HepG2 (cell line): ENCODE measurements around the gene LAMTOR1. TPM values are rescaled to one million over a fixed set of nuclear protein-coding genes. Genes with fewer than 3 reads are reported as not detected.

Source experiments
- DMAP1 ChIP-seq: IDR thresholded peaks from 2 replicates; pipeline ENCODE4 v1.6.1; 2016
- ERF ChIP-seq: IDR thresholded peaks from 2 replicates; pipeline ENCODE4 v1.6.1; 2018; ENCODE audit warnings: missing biosample characterization, missing genetic modification reagents
- IKZF4 ChIP-seq: sonication (generic); formaldehyde crosslinking; IDR thresholded peaks from 2 replicates; pipeline ENCODE4 v1.5.1; 2020; ENCODE audit warnings: borderline replicate concordance, mild to moderate bottlenecking, low read depth, missing genetic modification reagents; ENCODE audit errors: not compliant biosample characterization
- IRF9 ChIP-seq: sonication (generic); formaldehyde crosslinking; IDR thresholded peaks from 2 replicates; pipeline ENCODE4 v1.8.0; 2022; ENCODE audit warnings: missing genetic modification reagents, mild to moderate bottlenecking, borderline replicate concordance
- KDM3A ChIP-seq: IDR thresholded peaks from 2 replicates; pipeline ENCODE4 v1.6.1; 2018; ENCODE audit warnings: low read depth, missing compliant biosample characterization
- LCORL ChIP-seq, 2 experiments: fragments of 450-650 bp in 1 of 2; sonication (generic) in 1 of 2; formaldehyde crosslinking in 1 of 2; IDR thresholded peaks; 2 replicates each; pipeline versions ENCODE4 v1.5.0 to v1.6.1; 2017 to 2020; ENCODE audit warnings: antibody characterized with exemption in 1 of 2, missing genetic modification reagents in 1 of 2
- PTBP1 ChIP-seq: fragments of 200-400 bp; formaldehyde crosslinking; IDR thresholded peaks from 2 replicates; pipeline ENCODE4 v1.6.1; 2018; ENCODE audit warnings: low read length, low read depth; ENCODE audit not compliant: poor library complexity, severe bottlenecking
- SATB2 ChIP-seq: sonication (generic); formaldehyde crosslinking; IDR thresholded peaks from 2 replicates; pipeline ENCODE4 v1.5.0; 2020; ENCODE audit warnings: missing genetic modification reagents
- SCMH1 ChIP-seq: sonication (generic); formaldehyde crosslinking; IDR thresholded peaks from 2 replicates; pipeline ENCODE4 v1.9.0; 2021; ENCODE audit warnings: missing genetic modification reagents, mild to moderate bottlenecking, borderline replicate concordance
- SIN3A ChIP-seq: IDR thresholded peaks from 2 replicates; pipeline ENCODE4 v1.6.1; 2011; ENCODE audit warnings: low read depth, mild to moderate bottlenecking, control low read depth, low read length, borderline replicate concordance
- YEATS2 ChIP-seq: sonication (generic); formaldehyde crosslinking; IDR thresholded peaks from 2 replicates; pipeline ENCODE4 v1.4.0; 2020; ENCODE audit warnings: missing genetic modification reagents, borderline replicate concordance
- ZEB1 ChIP-seq: IDR thresholded peaks from 2 replicates; pipeline ENCODE4 v1.6.1; 2012; ENCODE audit warnings: mild to moderate bottlenecking, low read depth, inconsistent platforms; ENCODE audit not compliant: insufficient replicate concordance
- ZNF24 ChIP-seq: fragments of 450-650 bp; IDR thresholded peaks from 2 replicates; pipeline ENCODE4 v1.6.1; 2017; ENCODE audit warnings: antibody characterized with exemption, mild to moderate bottlenecking
- ZNF691 ChIP-seq: sonication (generic); formaldehyde crosslinking; IDR thresholded peaks from 2 replicates; pipeline ENCODE4 v1.4.0; 2020; ENCODE audit warnings: missing genetic modification reagents, low read depth, mild to moderate bottlenecking, borderline replicate concordance
- ZNF883 ChIP-seq: sonication (generic); formaldehyde crosslinking; IDR thresholded peaks from 2 replicates; pipeline ENCODE4 v1.5.1; 2020; ENCODE audit warnings: mild to moderate bottlenecking, missing genetic modification reagents; ENCODE audit errors: not compliant biosample characterization
- polyA plus RNA-seq, 8 experiments: library from polyadenylated mRNA; depleted of rRNA in 3 of 8; stranded (reverse) in 7 of 8; unstranded in 1 of 8; fragments of >200 nt; fragmentation: Illumina TruSeq in 4 of 8; extraction: Trizol in 4 of 8; gene quantifications; 2 replicates each; pipeline versions ENCODE4 v1.2.1 to v1.2.3, GENCODE V29; 2011 to 2016; ENCODE audit warnings: low read depth in 4 of 8, missing spikeins in 1 of 8, mixed read lengths in 1 of 8; ENCODE audit not compliant: insufficient read depth in 1 of 8
- total RNA-seq, 5 experiments: library from RNA; depleted of rRNA; stranded (reverse); fragments of >200 nt; fragmentation: Illumina TruSeq; extraction: Trizol; gene quantifications; 2 replicates each; pipeline ENCODE4 v1.2.3, GENCODE V29; 2016; ENCODE audit warnings: low read depth in 1 of 5
- TF ChIP-seq, protein P1 (sequence below): IDR thresholded peaks from 2 replicates; pipeline ENCODE4 v1.6.1; 2012; ENCODE audit warnings: inconsistent platforms
- TF ChIP-seq, protein P2 (sequence below): sonication (generic); formaldehyde crosslinking; IDR thresholded peaks from 2 replicates; pipeline ENCODE4 v1.4.0; 2020; ENCODE audit warnings: missing genetic modification reagents
- TF ChIP-seq, protein P3 (sequence below): sonication (generic); formaldehyde crosslinking; IDR thresholded peaks from 2 replicates; pipeline ENCODE4 v1.4.0; 2020; ENCODE audit warnings: missing genetic modification reagents

LAMTOR1 gene
- total and polyA plus RNA-seq, 2 of the 13 experiments (the other 11 are each of a cell fraction or from before 2014, with no cell fraction given): 60.4 to 66.0 TPM

DNA sequence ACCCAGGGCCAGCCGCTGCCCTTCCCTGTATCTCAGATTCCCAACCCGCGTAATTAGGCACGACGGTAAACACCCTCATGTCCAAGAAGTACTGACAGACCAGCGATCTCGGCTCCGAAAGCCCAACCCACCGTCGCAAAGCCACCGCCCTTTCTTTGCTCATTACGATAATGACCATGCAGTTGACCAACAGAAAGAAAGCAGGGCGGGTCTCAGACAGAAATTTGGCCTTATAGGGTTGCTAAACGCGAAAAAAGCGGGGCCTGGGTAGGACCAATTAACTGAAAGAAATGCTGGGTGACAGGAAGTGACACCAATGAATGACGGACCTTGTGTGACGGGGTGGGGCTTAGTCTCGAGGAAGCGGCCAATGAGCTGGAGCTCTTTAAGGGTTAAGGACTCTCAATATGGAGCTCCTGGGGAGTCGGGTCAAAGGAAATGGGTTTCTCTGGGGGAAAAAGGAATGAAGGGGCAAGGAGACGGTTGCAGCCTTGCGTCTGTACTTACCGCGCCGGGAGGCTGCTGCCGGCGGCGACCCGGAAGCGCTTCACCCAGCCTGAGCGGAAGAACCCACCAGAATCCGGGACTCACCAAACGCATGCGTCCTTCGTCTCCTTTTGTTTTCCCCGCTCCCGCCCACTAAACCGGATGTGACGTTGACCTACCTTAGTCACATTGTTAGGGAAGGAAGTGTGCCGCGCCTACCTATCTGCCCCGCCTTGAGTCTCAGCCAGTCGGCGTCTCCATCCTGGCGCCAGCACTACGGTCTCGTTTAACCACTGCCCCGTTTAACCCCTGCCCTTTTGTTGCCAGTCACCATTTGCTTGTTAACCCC, 9.3 kb upstream of the LAMTOR1 start, which contains the start of gene ANAPC15 (continued):
- no peak for TF ChIP-seq LCORL (IDR thresholded peaks at IDR 0.05)
- TF ChIP-seq LCORL (CRISPR knock-in tag; IDR thresholded peaks at IDR 0.05): peak; percentile 45; the same call in 1 of the 2 replicates
- TF ChIP-seq SIN3A: peak; percentile 65; the same call in 1 of the 2 replicates
- no peak for TF ChIP-seq IKZF4 (CRISPR knock-in tag)
- TF ChIP-seq IRF9 (CRISPR knock-in tag): peak; percentile 70
- no peak for TF ChIP-seq PTBP1
- no peak for TF ChIP-seq SATB2 (CRISPR knock-in tag)
- TF ChIP-seq ZNF24: no peak
- TF ChIP-seq SCMH1 (CRISPR knock-in tag): no peak
- peak; percentile 94 for TF ChIP-seq YEATS2
- TF ChIP-seq ERF (CRISPR knock-in tag): peak; percentile 82
- TF ChIP-seq, protein P1, sequence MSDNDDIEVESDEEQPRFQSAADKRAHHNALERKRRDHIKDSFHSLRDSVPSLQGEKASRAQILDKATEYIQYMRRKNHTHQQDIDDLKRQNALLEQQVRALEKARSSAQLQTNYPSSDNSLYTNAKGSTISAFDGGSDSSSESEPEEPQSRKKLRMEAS: peak; percentile 87
- TF ChIP-seq KDM3A (CRISPR knock-in tag): peak; percentile 27; the same call in 1 of the 2 replicates
- TF ChIP-seq, protein P2, sequence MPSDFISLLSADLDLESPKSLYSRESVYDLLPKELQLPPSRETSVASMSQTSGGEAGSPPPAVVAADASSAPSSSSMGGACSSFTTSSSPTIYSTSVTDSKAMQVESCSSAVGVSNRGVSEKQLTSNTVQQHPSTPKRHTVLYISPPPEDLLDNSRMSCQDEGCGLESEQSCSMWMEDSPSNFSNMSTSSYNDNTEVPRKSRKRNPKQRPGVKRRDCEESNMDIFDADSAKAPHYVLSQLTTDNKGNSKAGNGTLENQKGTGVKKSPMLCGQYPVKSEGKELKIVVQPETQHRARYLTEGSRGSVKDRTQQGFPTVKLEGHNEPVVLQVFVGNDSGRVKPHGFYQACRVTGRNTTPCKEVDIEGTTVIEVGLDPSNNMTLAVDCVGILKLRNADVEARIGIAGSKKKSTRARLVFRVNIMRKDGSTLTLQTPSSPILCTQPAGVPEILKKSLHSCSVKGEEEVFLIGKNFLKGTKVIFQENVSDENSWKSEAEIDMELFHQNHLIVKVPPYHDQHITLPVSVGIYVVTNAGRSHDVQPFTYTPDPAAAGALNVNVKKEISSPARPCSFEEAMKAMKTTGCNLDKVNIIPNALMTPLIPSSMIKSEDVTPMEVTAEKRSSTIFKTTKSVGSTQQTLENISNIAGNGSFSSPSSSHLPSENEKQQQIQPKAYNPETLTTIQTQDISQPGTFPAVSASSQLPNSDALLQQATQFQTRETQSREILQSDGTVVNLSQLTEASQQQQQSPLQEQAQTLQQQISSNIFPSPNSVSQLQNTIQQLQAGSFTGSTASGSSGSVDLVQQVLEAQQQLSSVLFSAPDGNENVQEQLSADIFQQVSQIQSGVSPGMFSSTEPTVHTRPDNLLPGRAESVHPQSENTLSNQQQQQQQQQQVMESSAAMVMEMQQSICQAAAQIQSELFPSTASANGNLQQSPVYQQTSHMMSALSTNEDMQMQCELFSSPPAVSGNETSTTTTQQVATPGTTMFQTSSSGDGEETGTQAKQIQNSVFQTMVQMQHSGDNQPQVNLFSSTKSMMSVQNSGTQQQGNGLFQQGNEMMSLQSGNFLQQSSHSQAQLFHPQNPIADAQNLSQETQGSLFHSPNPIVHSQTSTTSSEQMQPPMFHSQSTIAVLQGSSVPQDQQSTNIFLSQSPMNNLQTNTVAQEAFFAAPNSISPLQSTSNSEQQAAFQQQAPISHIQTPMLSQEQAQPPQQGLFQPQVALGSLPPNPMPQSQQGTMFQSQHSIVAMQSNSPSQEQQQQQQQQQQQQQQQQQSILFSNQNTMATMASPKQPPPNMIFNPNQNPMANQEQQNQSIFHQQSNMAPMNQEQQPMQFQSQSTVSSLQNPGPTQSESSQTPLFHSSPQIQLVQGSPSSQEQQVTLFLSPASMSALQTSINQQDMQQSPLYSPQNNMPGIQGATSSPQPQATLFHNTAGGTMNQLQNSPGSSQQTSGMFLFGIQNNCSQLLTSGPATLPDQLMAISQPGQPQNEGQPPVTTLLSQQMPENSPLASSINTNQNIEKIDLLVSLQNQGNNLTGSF (CRISPR knock-in tag): no peak
- no peak for TF ChIP-seq ZNF883
- 0 out of 2 replicates have a peak, but pooled peaks have one; percentile 47 for TF ChIP-seq ZNF691 (CRISPR knock-in tag)
- peak; percentile 52 for TF ChIP-seq ZEB1
- peak; percentile 53; the same call in 1 of the 2 replicates for TF ChIP-seq DMAP1 (CRISPR knock-in tag)
- TF ChIP-seq, protein P3, sequence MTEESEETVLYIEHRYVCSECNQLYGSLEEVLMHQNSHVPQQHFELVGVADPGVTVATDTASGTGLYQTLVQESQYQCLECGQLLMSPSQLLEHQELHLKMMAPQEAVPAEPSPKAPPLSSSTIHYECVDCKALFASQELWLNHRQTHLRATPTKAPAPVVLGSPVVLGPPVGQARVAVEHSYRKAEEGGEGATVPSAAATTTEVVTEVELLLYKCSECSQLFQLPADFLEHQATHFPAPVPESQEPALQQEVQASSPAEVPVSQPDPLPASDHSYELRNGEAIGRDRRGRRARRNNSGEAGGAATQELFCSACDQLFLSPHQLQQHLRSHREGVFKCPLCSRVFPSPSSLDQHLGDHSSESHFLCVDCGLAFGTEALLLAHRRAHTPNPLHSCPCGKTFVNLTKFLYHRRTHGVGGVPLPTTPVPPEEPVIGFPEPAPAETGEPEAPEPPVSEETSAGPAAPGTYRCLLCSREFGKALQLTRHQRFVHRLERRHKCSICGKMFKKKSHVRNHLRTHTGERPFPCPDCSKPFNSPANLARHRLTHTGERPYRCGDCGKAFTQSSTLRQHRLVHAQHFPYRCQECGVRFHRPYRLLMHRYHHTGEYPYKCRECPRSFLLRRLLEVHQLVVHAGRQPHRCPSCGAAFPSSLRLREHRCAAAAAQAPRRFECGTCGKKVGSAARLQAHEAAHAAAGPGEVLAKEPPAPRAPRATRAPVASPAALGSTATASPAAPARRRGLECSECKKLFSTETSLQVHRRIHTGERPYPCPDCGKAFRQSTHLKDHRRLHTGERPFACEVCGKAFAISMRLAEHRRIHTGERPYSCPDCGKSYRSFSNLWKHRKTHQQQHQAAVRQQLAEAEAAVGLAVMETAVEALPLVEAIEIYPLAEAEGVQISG (CRISPR knock-in tag): peak; percentile 76
